Endometrial microvascular endothelial cells (primary cell): ENCODE measurements around the gene TPRG1L. TPM values are rescaled to one million over a fixed set of nuclear protein-coding genes. Genes with fewer than 3 reads are reported as not detected.

Experiments
- in situ Hi-C: cut with HindIII; loops from 2 replicates; pipeline ENCODE4 v1.10.0; 2017; ENCODE audit warnings: low sequenced_read_pairs, low pct_unique_long_range_greater_than_20kb; ENCODE audit errors: inconsistent ontology term
- total RNA-seq: library from RNA; depleted of rRNA; stranded (reverse); fragments of >200 nt; gene quantifications from one replicate; pipeline ENCODE4 v1.2.3, GENCODE V29; 2015; ENCODE audit errors: inconsistent ontology term

Gene TPRG1L
- total RNA-seq, 1 donor from 2014 or later, result 35.4 TPM

GRCh38 chr1:3670823-3671265 is 46.0 kb downstream of the TPRG1L start:
- in situ Hi-C loops, result no loop called here

- in situ Hi-C loops, result no loop called here
Measured at GRCh38 chr1:3671371-3672180, 46.8 kb downstream of the TPRG1L start.

- in situ Hi-C loops, result no loop called here
Measured at GRCh38 chr1:3672231-3672970, 47.6 kb downstream of the TPRG1L start.

GRCh38 chr1:3672971-3673361 is 48.2 kb downstream of the TPRG1L start:
- in situ Hi-C loops, result no loop called here

- in situ Hi-C loops, result no loop called here
Measured at GRCh38 chr1:3673381-3674099, 48.7 kb downstream of the TPRG1L start.

- in situ Hi-C loops, result no loop called here
Measured at GRCh38 chr1:3674100-3675094, 49.6 kb downstream of the TPRG1L start.

GRCh38 chr1:3675436-3675835 is 50.6 kb downstream of the TPRG1L start:
- in situ Hi-C loops, result no loop called here

GRCh38 chr1:3676581-3677470 is 52.0 kb downstream of the TPRG1L start:
- in situ Hi-C loops, result no loop called here

- in situ Hi-C loops, result no loop called here
Measured at GRCh38 chr1:3677484-3677883, 52.7 kb downstream of the TPRG1L start.

- in situ Hi-C loops, result no loop called here
Measured at GRCh38 chr1:3678361-3679097, 53.7 kb downstream of the TPRG1L start.

- in situ Hi-C loops, result no loop called here
Measured at GRCh38 chr1:3679098-3679555, 54.3 kb downstream of the TPRG1L start.

Other genes starting within 250 kb of the TPRG1L start
- not detected for gene ARHGEF16, start 170.3 kb upstream of the TPRG1L start, total RNA-seq
- 2.0 TPM for gene MEGF6, start 13.5 kb upstream of the TPRG1L start, total RNA-seq
- gene WRAP73, start 25.1 kb downstream of the TPRG1L start, total RNA-seq, result 26.4 TPM
- gene TP73, start 27.5 kb downstream of the TPRG1L start, total RNA-seq, result not detected
- not detected for gene CCDC27, start 127.4 kb downstream of the TPRG1L start, total RNA-seq
- gene SMIM1, start 147.7 kb downstream of the TPRG1L start, total RNA-seq, result not detected
- gene LRRC47, start 171.5 kb downstream of the TPRG1L start, total RNA-seq, result 37.0 TPM
- 25.3 TPM for gene CEP104, start 232.2 kb downstream of the TPRG1L start, total RNA-seq
- gene DFFB, start 232.5 kb downstream of the TPRG1L start, total RNA-seq, result 20.2 TPM